ENCODE results near the gene RAD21L1.

Gene RAD21L1

GRCh38 chr20:1185316-1185741 is 40.5 kb upstream of the RAD21L1 start:
- TF ChIP-seq, protein P1, sequence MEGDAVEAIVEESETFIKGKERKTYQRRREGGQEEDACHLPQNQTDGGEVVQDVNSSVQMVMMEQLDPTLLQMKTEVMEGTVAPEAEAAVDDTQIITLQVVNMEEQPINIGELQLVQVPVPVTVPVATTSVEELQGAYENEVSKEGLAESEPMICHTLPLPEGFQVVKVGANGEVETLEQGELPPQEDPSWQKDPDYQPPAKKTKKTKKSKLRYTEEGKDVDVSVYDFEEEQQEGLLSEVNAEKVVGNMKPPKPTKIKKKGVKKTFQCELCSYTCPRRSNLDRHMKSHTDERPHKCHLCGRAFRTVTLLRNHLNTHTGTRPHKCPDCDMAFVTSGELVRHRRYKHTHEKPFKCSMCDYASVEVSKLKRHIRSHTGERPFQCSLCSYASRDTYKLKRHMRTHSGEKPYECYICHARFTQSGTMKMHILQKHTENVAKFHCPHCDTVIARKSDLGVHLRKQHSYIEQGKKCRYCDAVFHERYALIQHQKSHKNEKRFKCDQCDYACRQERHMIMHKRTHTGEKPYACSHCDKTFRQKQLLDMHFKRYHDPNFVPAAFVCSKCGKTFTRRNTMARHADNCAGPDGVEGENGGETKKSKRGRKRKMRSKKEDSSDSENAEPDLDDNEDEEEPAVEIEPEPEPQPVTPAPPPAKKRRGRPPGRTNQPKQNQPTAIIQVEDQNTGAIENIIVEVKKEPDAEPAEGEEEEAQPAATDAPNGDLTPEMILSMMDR (IDR thresholded peaks at IDR 0.05; ENCODE audit: insufficient read depth, low read length, poor library complexity, severe bottlenecking): no peak
- no peak for TF ChIP-seq EZH2phosphoT487 (conservative IDR thresholded peaks at IDR 0.05; ENCODE audit: low read length)
- Histone ChIP-seq H3K36me3 (ENCODE audit: low read length) (no peaks in the 10 kb centered on the region), H3K27me3 (ENCODE audit: low read length) (no peaks in the 10 kb centered on the region), H3K79me2 (ENCODE audit: insufficient read depth, low read length) (no peaks in the 10 kb centered on the region), H3K4me3 (ENCODE audit: insufficient read depth, low read length, poor library complexity, severe bottlenecking) (no peak overlapping the region), H3K4me2 (ENCODE audit: low read depth, low read length, poor library complexity, severe bottlenecking) (no peak overlapping the region), H4K20me1 (ENCODE audit: low read depth, low read length) (no peaks in the 10 kb centered on the region), H3K9ac (ENCODE audit: low read length) (no peak overlapping the region), H3K9me2 (replicated peaks; ENCODE audit: insufficient read depth, low read length) (no peaks in the 10 kb centered on the region), H2AFZ (ENCODE audit: low read depth, low read length, severe bottlenecking) (no peak overlapping the region), H3K9me3 (ENCODE audit: insufficient read depth, low read length) (no peaks in the 10 kb centered on the region), H3K27ac (ENCODE audit: low read depth, low read length) (no peak overlapping the region), H3F3A (ENCODE audit: insufficient read depth) (no peaks in the 10 kb centered on the region)

DNA sequence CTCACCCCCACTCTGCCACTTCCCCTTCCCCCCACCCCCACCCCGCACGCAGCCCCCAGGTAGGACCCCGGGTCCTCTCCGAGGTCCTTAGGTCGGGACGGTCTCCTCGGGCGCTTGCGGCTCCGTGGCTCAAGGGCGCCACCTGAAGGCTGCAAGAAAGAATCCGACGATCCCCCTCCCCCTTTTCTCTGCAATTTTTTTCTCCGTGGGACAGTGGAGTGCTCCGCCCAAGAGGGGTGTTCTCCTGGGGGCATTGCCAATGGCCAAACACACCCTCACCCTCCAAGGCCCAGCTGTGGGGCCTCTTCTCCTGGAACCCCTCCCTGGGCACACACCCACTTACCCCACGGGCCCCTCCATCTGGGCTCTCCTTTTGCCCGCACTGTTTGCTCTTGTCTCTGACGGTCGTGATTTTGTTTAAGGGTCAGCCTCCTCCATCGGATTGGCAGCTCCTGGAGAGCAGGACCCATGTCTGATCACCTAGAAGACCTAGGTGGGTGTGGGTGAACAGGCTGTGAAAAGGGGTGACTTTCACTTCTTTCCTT is 40.0 kb upstream of the RAD21L1 start:
- Histone ChIP-seq H3K9me2 (replicated peaks; ENCODE audit: insufficient read depth, low read length) (no peaks in the 10 kb centered on the region), H3K4me3 (ENCODE audit: insufficient read depth, low read length, poor library complexity, severe bottlenecking) (no peak overlapping the region), H3F3A (ENCODE audit: insufficient read depth) (no peaks in the 10 kb centered on the region), H3K4me2 (ENCODE audit: low read depth, low read length, poor library complexity, severe bottlenecking) (no peak overlapping the region), H2AFZ (ENCODE audit: low read depth, low read length, severe bottlenecking) (no peak overlapping the region), H3K9me3 (ENCODE audit: insufficient read depth, low read length) (no peaks in the 10 kb centered on the region), H4K20me1 (ENCODE audit: low read depth, low read length) (no peaks in the 10 kb centered on the region), H3K36me3 (ENCODE audit: low read length) (no peaks in the 10 kb centered on the region), H3K27me3 (ENCODE audit: low read length) (no peaks in the 10 kb centered on the region), H3K79me2 (ENCODE audit: insufficient read depth, low read length) (no peaks in the 10 kb centered on the region), H3K9ac (ENCODE audit: low read length) (no peak overlapping the region), H3K27ac (ENCODE audit: low read depth, low read length) (no peak overlapping the region)
- TF ChIP-seq, protein P1 (IDR thresholded peaks at IDR 0.05; ENCODE audit: insufficient read depth, low read length, poor library complexity, severe bottlenecking): no peak
- no peak for TF ChIP-seq EZH2phosphoT487 (conservative IDR thresholded peaks at IDR 0.05; ENCODE audit: low read length)

DNA sequence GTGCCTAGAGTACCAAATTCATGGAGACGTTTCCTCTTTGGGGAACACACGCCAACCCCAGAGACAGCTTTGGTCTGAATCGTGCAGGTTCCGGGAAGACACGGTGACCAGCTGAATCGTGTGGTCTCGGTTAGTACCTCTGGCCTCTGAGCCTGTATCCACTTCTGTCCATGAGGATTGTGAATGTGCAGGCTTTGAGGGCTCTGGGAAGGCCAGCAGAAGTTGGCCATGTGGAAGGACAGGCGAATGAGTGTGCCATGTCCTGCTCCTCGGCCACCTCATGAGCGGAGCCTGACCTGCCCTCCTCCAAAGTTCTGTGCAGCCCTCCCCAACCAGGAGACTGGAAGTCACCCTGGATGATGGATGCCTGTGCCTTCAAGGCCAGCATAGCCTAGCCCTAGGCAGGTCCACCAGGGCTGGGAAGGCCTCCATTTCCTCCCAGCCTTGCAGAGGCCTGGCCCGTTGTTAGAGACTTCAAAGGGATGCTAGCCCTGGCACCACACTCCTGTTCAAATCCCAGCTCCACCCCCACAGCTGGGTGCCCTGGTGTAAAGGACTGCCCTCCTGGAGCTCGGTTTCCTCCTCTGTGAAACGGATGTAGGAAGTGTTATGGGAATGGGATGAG is 39.4 kb upstream of the RAD21L1 start:
- no peaks in the 10 kb centered on the region for H3K36me3 ChIP-seq (ENCODE audit: low read length)
- no peaks in the 10 kb centered on the region for H3F3A ChIP-seq (ENCODE audit: insufficient read depth)
- H3K4me2 ChIP-seq (ENCODE audit: low read depth, low read length, poor library complexity, severe bottlenecking): no peak overlapping the region
- no peak overlapping the region for H2AFZ ChIP-seq (ENCODE audit: low read depth, low read length, severe bottlenecking)
- no peaks in the 10 kb centered on the region for H3K9me3 ChIP-seq (ENCODE audit: insufficient read depth, low read length)
- H3K9ac ChIP-seq (ENCODE audit: low read length): no peak overlapping the region
- no peaks in the 10 kb centered on the region for H3K27me3 ChIP-seq (ENCODE audit: low read length)
- H4K20me1 ChIP-seq (ENCODE audit: low read depth, low read length): no peaks in the 10 kb centered on the region
- TF ChIP-seq, protein P1 (IDR thresholded peaks at IDR 0.05; ENCODE audit: insufficient read depth, low read length, poor library complexity, severe bottlenecking): no peak
- no peak for TF ChIP-seq EZH2phosphoT487 (conservative IDR thresholded peaks at IDR 0.05; ENCODE audit: low read length)
- no peaks in the 10 kb centered on the region for H3K9me2 ChIP-seq (replicated peaks; ENCODE audit: insufficient read depth, low read length)
- H3K4me3 ChIP-seq (ENCODE audit: insufficient read depth, low read length, poor library complexity, severe bottlenecking): no peak overlapping the region
- no peak overlapping the region for H3K27ac ChIP-seq (ENCODE audit: low read depth, low read length)
- no peaks in the 10 kb centered on the region for H3K79me2 ChIP-seq (ENCODE audit: insufficient read depth, low read length)
